Endothelial cell of umbilical vein (primary cell): ENCODE measurements around the gene CSE1L. TPM values are rescaled to one million over a fixed set of nuclear protein-coding genes. Genes with fewer than 3 reads are reported as not detected.

Source experiments
- BruUV-seq: library from RNA; stranded (reverse); fragments of 400-500 nt; replicated peaks from 2 replicates; lab custom pipeline; 2021; lab: Mats Ljungman, UMichigan
- CTCF ChIA-PET: fragments of 300-600, 350-600 bp; sonication (Branson Sonifier 250); formaldehyde crosslinking; loops from one replicate; lab custom pipeline; 2021; ENCODE audit warnings: antibody characterized with exemption, inconsistent platforms; lab: Charles Lee
- POLR2A ChIA-PET: fragments of 300-600, 350-600 bp; sonication (Branson Sonifier 250); formaldehyde crosslinking; loops from one replicate; lab custom pipeline; 2021; ENCODE audit warnings: antibody characterized with exemption, inconsistent platforms; lab: Charles Lee
- DNase-seq: peaks from one replicate; pipeline ENCODE4 v3.0.0-alpha.2; 2011; ENCODE audit warnings: low read depth, low spot score
- FAIRE-seq: peaks from 2 replicates; lab custom pipeline; 2011; peaks lifted over from hg19 to GRCh38; lab: Jason Lieb, UNC
- H2AFZ ChIP-seq: 2 replicates; pipeline ENCODE4 v1.6.0; 2012; ENCODE audit warnings: low read depth, low read length, control low read depth, inconsistent platforms
- H3K27ac ChIP-seq: 2 replicates; pipeline ENCODE4 v1.5.1; 2011; ENCODE audit warnings: low read depth, mild to moderate bottlenecking, control low read depth, low read length, moderate library complexity; ENCODE audit not compliant: insufficient read depth
- H3K27me3 ChIP-seq, 2 experiments: 2 replicates each; pipeline versions ENCODE4 v1.6.0 to v1.6.1; 2011; ENCODE audit warnings: low read length in 2 of 2, mixed read lengths in 1 of 2; ENCODE audit not compliant: control insufficient read depth in 2 of 2, insufficient read depth in 2 of 2
- H3K36me3 ChIP-seq, 2 experiments: 2 replicates in 1 of 2; 3 replicates in 1 of 2; pipeline ENCODE4 v1.5.1; 2011; ENCODE audit warnings: low read length in 2 of 2, mild to moderate bottlenecking in 1 of 2, moderate library complexity in 1 of 2; ENCODE audit not compliant: control insufficient read depth in 2 of 2, insufficient read depth in 2 of 2; ENCODE audit errors: extremely low read depth in 1 of 2
- H3K4me1 ChIP-seq: 3 replicates; pipeline ENCODE4 v1.5.1; 2011; ENCODE audit warnings: mild to moderate bottlenecking, low read length; ENCODE audit not compliant: control insufficient read depth, insufficient read depth; ENCODE audit errors: extremely low read depth
- H3K4me2 ChIP-seq: 2 replicates; pipeline ENCODE4 v1.6.1; 2011; ENCODE audit warnings: low read length, control low read depth, mixed read lengths; ENCODE audit not compliant: insufficient read depth
- H3K4me3 ChIP-seq, 3 experiments: fragments of 200-600 bp in 1 of 3; sonication (generic), shearing (Covaris generic) in 1 of 3; replicated peaks in 1 of 3; 2 replicates each; pipeline ENCODE4 v1.5.1; 2011 to 2016; ENCODE audit warnings: control low read depth in 3 of 3, low read length in 3 of 3, mild to moderate bottlenecking in 2 of 3, inconsistent platforms in 1 of 3, low read depth in 1 of 3, moderate library complexity in 1 of 3; ENCODE audit not compliant: insufficient read depth in 1 of 3
- H3K79me2 ChIP-seq: 2 replicates; pipeline ENCODE4 v1.6.0; 2012; ENCODE audit warnings: low read length, inconsistent platforms; ENCODE audit not compliant: control insufficient read depth, insufficient read depth
- H3K9ac ChIP-seq: replicated peaks from 2 replicates; pipeline ENCODE3; 2011; ENCODE audit warnings: low read length, control low read depth; ENCODE audit not compliant: insufficient read depth; ENCODE audit errors: extremely low read depth
- H3K9me1 ChIP-seq: replicated peaks from 3 replicates; pipeline ENCODE4 v1.6.0; 2011; ENCODE audit warnings: mild to moderate bottlenecking, low read length; ENCODE audit not compliant: control insufficient read depth, insufficient read depth; ENCODE audit errors: extremely low read depth
- H3K9me3 ChIP-seq: replicated peaks from 2 replicates; pipeline ENCODE4 v1.5.1; 2012; ENCODE audit warnings: low read length, inconsistent platforms; ENCODE audit not compliant: control insufficient read depth, insufficient read depth
- H4K20me1 ChIP-seq: replicated peaks from 2 replicates; pipeline ENCODE3; 2011; ENCODE audit warnings: mild to moderate bottlenecking, low read length; ENCODE audit not compliant: control insufficient read depth, insufficient read depth; ENCODE audit errors: extremely low read depth
- EZH2 ChIP-seq: IDR thresholded peaks from 2 replicates; pipeline ENCODE4 v1.6.1; 2012; ENCODE audit warnings: borderline replicate concordance, low read depth, mild to moderate bottlenecking, moderate library complexity, low read length, inconsistent platforms; ENCODE audit not compliant: severe bottlenecking
- JUN ChIP-seq: IDR thresholded peaks from 2 replicates; pipeline ENCODE4 v1.6.1; 2011; ENCODE audit warnings: borderline replicate concordance, low read depth; ENCODE audit not compliant: insufficient read length, insufficient read depth
- MAX ChIP-seq: IDR thresholded peaks from 2 replicates; pipeline ENCODE4 v1.6.1; 2011; ENCODE audit not compliant: insufficient read depth, insufficient read length
- MYC ChIP-seq: IDR thresholded peaks from one replicate; pipeline ENCODE4 v1.6.1; 2011; ENCODE audit warnings: mild to moderate bottlenecking, low read depth, low read length
- POLR2A ChIP-seq: IDR thresholded peaks from 2 replicates; pipeline ENCODE4 v1.6.1; 2012; ENCODE audit warnings: low read depth, mild to moderate bottlenecking, control low read depth, low read length
- dilution Hi-C: fragments of 300-500 bp; cut with MboI; formaldehyde crosslinking; loops from one replicate; pipeline ENCODE4 v1.15.0; 2019; ENCODE audit warnings: low sequenced_read_pairs; ENCODE audit not compliant: extremely low pct_ligation_motif_present
- intact Hi-C: fragments of 100-400 bp; cut with micrococcal nuclease; formaldehyde crosslinking; loops from one replicate; pipeline ENCODE4 v1.10.0; 2022
- polyA plus RNA-seq, 4 experiments: library from polyadenylated mRNA; depleted of rRNA in 3 of 4; stranded (reverse) in 3 of 4; unstranded in 1 of 4; fragments of >200 nt; gene quantifications; 2 replicates each; pipeline versions ENCODE4 v1.2.1 to v1.2.3, GENCODE V29; 2011 to 2012; ENCODE audit warnings: missing spikeins in 1 of 4
- total RNA-seq: library from RNA; stranded (reverse); gene quantifications from 2 replicates; pipeline ENCODE4 v1.2.3, GENCODE V29; 2021

CSE1L gene
- total and polyA plus RNA-seq, 2 donors (not counting 3 experiments of a cell fraction or from before 2014, with no cell fraction given) = 35.1 to 118 TPM

GRCh38 chr20:49045440-49046086, 549 bp upstream of the CSE1L start:
- TSS peak; percentile 81 for BruUV-seq

GRCh38 chr20:49052334-49052733, 6.2 kb downstream of the CSE1L start:
- Histone ChIP-seq H3K79me2 (peaks cover 99% of the 10 kb centered on the region), H3K9me1 (peaks cover 2% of the 10 kb centered on the region), H3K4me2 (no peak overlapping the region), H3K4me3 (no peak overlapping the region), H3K9ac (no peak overlapping the region), H3K4me1 (peaks cover 25% of the 10 kb centered on the region), H3K27ac (no peak overlapping the region), H3K9me3 (no peaks in the 10 kb centered on the region), H2AFZ (no peak overlapping the region), H3K27me3 (no peaks in the 10 kb centered on the region), H4K20me1 (no peaks in the 10 kb centered on the region), H3K36me3 (no peaks in the 10 kb centered on the region)
- CTCF ChIA-PET = no interaction called here
- BruUV-seq = no TSS peak
- intact Hi-C loops (no loop called here), dilution Hi-C loops (no loop called here)
- DNase-seq = no peak
- TF ChIP-seq POLR2A = no peak
- no peak for TF ChIP-seq JUN
- TF ChIP-seq MAX = no peak
- TF ChIP-seq EZH2 = no peak
- no peak for FAIRE-seq
- POLR2A ChIA-PET = no interaction called here

More at GRCh38 chr20:49045440-49046086, 549 bp upstream of the CSE1L start:
- dilution Hi-C loops (no loop called here), intact Hi-C loops (loop anchor here (2.0 to 5.0 kb wide), 2 partner anchors 63 to 118 kb away; no protein-coding TSS in a partner anchor)
- Histone ChIP-seq H3K4me3 (peak overlapping the region; percentile 64 to 87 (median 86)), H3K4me2 (peak overlapping the region; percentile 92), H3K79me2 (peaks cover 40% of the 10 kb centered on the region), H3K9ac (peak overlapping the region; percentile 94), H3K4me1 (peaks cover 24% of the 10 kb centered on the region), H2AFZ (peak overlapping the region; percentile 68), H3K27me3 (no peaks in the 10 kb centered on the region), H3K27ac (peak overlapping the region; percentile 81), H3K9me1 (no peaks in the 10 kb centered on the region), H3K36me3 (no peaks in the 10 kb centered on the region), H3K9me3 (no peaks in the 10 kb centered on the region), H4K20me1 (no peaks in the 10 kb centered on the region)
- POLR2A ChIA-PET = interaction anchor here (0.5 to 1.3 kb wide), 2 partner anchors 17 to 111 kb away, joined by 3 to 5 read pairs; no protein-coding TSS in a partner anchor
- peak; percentile 52 for DNase-seq
- FAIRE-seq = peak; percentile 76
- TF ChIP-seq MAX = no peak
- peak; percentile 7 for TF ChIP-seq MYC
- CTCF ChIA-PET = interaction anchor here (1.0 to 1.5 kb wide), 3 partner anchors 8 to 173 kb away, joined by 3 to 5 read pairs (median 3); partner anchors contain the start of gene DDX27
